K562 (cell line): ENCODE data around the gene ABHD4.

ENCODE experiments used
- BRD4 ChIP-seq: fragments of 200-600 bp; sonication (generic); IDR thresholded peaks from 2 replicates; pipeline ENCODE4 v1.6.1; 2017; ENCODE audit warnings: inconsistent platforms
- RAD21 ChIP-seq, 2 experiments: fragments of 250-450 bp in 1 of 2; fragments of 450-650 bp in 1 of 2; sonication (Bioruptor Pico) in 1 of 2; formaldehyde crosslinking in 1 of 2; IDR thresholded peaks in 1 of 2; conservative IDR thresholded peaks in 1 of 2; 2 replicates each; pipeline versions ENCODE4 v1.4.0 to v1.8.0; 2020 to 2022; ENCODE audit warnings: mild to moderate bottlenecking in 2 of 2, moderate library complexity in 1 of 2
- STAG1 ChIP-seq: sonication (generic); formaldehyde crosslinking; IDR thresholded peaks from 2 replicates; pipeline ENCODE4 v1.5.0; 2020; ENCODE audit warnings: missing genetic modification reagents, borderline replicate concordance
- TARDBP ChIP-seq: fragments of 450-650 bp; IDR thresholded peaks from 2 replicates; pipeline ENCODE4 v1.6.1; 2016
- ZNF239 ChIP-seq: fragments of 250-450 bp; sonication (Bioruptor Pico); IDR thresholded peaks from 2 replicates; pipeline ENCODE4 v1.4.0; 2020; ENCODE audit warnings: mild to moderate bottlenecking
- TF ChIP-seq, protein P1 (sequence below): sonication (generic); formaldehyde crosslinking; IDR thresholded peaks from 2 replicates; pipeline ENCODE4 v1.8.0; 2022; ENCODE audit warnings: mild to moderate bottlenecking, missing genetic modification reagents
- TF ChIP-seq, protein P2 (sequence below): fragments of 250-450 bp; sonication (Bioruptor Pico); IDR thresholded peaks from 2 replicates; pipeline ENCODE4 v1.8.0; 2021; ENCODE audit warnings: moderate library complexity, mild to moderate bottlenecking, inconsistent platforms
- TF ChIP-seq, protein P3 (sequence below), 3 experiments: IDR thresholded peaks in 2 of 3; conservative IDR thresholded peaks in 1 of 3; 2 replicates each; pipeline ENCODE4 v1.5.1; 2011 to 2012; ENCODE audit warnings: low read length in 3 of 3, mild to moderate bottlenecking in 3 of 3, control low read depth in 2 of 3, improper control_type of control experiment in 1 of 3, inconsistent platforms in 1 of 3, low read depth in 1 of 3, mixed read lengths in 1 of 3, moderate library complexity in 1 of 3; ENCODE audit not compliant: insufficient read depth in 2 of 3

DNA sequence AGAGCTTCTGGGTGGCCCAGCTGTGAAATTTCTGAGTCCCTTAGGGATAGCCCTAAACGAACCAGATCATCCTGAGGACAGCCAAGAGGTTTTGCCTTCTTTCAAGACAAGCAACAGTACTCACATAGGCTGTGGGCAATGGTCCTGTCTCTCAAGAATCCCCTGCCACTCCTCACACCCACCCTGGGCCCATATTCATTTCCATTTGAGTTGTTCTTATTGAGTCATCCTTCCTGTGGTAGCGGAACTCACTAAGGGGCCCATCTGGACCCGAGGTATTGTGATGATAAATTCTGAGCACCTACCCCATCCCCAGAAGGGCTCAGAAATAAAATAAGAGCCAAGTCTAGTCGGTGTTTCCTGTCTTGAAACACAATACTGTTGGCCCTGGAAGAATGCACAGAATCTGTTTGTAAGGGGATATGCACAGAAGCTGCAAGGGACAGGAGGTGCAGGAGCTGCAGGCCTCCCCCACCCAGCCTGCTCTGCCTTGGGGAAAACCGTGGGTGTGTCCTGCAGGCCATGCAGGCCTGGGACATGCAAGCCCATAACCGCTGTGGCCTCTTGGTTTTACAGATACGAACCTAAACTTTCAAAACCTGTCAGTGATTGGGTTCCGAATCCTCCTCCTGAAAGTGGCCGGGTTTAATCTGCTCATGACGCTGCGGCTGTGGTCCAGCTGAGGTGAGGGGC is 48.0 kb upstream of the ABHD4 start:
- TF ChIP-seq STAG1 (CRISPR knock-in tag) (no peak), ZNF239 (CRISPR knock-in tag) (no peak), BRD4 (no peak), TARDBP (no peak), RAD21 (CRISPR knock-in tag; conservative IDR thresholded peaks at IDR 0.05 in 1 of 2, IDR thresholded peaks at IDR 0.05 in 1 of 2) (no peak)
- TF ChIP-seq, protein P1, sequence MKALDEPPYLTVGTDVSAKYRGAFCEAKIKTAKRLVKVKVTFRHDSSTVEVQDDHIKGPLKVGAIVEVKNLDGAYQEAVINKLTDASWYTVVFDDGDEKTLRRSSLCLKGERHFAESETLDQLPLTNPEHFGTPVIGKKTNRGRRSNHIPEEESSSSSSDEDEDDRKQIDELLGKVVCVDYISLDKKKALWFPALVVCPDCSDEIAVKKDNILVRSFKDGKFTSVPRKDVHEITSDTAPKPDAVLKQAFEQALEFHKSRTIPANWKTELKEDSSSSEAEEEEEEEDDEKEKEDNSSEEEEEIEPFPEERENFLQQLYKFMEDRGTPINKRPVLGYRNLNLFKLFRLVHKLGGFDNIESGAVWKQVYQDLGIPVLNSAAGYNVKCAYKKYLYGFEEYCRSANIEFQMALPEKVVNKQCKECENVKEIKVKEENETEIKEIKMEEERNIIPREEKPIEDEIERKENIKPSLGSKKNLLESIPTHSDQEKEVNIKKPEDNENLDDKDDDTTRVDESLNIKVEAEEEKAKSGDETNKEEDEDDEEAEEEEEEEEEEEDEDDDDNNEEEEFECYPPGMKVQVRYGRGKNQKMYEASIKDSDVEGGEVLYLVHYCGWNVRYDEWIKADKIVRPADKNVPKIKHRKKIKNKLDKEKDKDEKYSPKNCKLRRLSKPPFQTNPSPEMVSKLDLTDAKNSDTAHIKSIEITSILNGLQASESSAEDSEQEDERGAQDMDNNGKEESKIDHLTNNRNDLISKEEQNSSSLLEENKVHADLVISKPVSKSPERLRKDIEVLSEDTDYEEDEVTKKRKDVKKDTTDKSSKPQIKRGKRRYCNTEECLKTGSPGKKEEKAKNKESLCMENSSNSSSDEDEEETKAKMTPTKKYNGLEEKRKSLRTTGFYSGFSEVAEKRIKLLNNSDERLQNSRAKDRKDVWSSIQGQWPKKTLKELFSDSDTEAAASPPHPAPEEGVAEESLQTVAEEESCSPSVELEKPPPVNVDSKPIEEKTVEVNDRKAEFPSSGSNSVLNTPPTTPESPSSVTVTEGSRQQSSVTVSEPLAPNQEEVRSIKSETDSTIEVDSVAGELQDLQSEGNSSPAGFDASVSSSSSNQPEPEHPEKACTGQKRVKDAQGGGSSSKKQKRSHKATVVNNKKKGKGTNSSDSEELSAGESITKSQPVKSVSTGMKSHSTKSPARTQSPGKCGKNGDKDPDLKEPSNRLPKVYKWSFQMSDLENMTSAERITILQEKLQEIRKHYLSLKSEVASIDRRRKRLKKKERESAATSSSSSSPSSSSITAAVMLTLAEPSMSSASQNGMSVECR (CRISPR knock-in tag) = no peak
- TF ChIP-seq, protein P2, sequence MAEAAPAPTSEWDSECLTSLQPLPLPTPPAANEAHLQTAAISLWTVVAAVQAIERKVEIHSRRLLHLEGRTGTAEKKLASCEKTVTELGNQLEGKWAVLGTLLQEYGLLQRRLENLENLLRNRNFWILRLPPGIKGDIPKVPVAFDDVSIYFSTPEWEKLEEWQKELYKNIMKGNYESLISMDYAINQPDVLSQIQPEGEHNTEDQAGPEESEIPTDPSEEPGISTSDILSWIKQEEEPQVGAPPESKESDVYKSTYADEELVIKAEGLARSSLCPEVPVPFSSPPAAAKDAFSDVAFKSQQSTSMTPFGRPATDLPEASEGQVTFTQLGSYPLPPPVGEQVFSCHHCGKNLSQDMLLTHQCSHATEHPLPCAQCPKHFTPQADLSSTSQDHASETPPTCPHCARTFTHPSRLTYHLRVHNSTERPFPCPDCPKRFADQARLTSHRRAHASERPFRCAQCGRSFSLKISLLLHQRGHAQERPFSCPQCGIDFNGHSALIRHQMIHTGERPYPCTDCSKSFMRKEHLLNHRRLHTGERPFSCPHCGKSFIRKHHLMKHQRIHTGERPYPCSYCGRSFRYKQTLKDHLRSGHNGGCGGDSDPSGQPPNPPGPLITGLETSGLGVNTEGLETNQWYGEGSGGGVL (CRISPR knock-in tag) = no peak
- TF ChIP-seq, protein P3, sequence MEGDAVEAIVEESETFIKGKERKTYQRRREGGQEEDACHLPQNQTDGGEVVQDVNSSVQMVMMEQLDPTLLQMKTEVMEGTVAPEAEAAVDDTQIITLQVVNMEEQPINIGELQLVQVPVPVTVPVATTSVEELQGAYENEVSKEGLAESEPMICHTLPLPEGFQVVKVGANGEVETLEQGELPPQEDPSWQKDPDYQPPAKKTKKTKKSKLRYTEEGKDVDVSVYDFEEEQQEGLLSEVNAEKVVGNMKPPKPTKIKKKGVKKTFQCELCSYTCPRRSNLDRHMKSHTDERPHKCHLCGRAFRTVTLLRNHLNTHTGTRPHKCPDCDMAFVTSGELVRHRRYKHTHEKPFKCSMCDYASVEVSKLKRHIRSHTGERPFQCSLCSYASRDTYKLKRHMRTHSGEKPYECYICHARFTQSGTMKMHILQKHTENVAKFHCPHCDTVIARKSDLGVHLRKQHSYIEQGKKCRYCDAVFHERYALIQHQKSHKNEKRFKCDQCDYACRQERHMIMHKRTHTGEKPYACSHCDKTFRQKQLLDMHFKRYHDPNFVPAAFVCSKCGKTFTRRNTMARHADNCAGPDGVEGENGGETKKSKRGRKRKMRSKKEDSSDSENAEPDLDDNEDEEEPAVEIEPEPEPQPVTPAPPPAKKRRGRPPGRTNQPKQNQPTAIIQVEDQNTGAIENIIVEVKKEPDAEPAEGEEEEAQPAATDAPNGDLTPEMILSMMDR (IDR thresholded peaks at IDR 0.05 in 2 of 3, conservative IDR thresholded peaks at IDR 0.05 in 1 of 3; ENCODE audit: insufficient read depth in 2 of 3, low read depth in 1 of 3, low read length in 3 of 3) = no peak
